GM19452 (cell line): Measurements from ENCODE around the gene OR6B1.

Source experiments
- ATAC-seq: cut with Tn5 transposase; IDR thresholded peaks from one replicate; pipeline ENCODE4 v1.9.1; 2021; ENCODE audit not compliant: unreplicated experiment

The OR6B1 gene

DNA sequence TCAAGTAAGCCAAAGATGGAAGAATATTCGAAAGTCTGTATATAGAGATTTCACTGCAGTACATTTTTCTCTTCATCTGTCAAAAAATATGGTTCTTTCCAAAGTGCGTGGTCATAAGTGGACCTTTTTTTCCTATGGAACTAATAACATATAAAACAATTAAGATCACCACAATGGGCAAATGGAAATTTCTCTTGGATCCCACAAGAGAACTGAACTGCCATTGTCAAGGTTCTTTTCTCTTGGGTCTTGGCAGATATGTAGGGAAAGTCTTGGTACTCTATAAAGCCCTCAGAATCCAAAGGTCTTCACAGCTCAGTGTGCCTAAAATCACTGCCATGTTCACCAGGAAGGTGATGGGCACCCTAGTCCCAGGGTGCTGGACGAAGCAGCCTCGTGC lies at the start of gene OR6B1:
Gene OR6B1 (plus strand): TSS at position 301 of the 400 bp plus-strand sequence. CDS start 3,677 bp downstream, outside the sequence.
- no peak for ATAC-seq

- no peak for ATAC-seq
Observed at GRCh38 chr7:143953421-143953820, 46.7 kb upstream of the OR6B1 start.

- ATAC-seq: no peak
Observed at GRCh38 chr7:143954135-143954534, 46.0 kb upstream of the OR6B1 start.

DNA sequence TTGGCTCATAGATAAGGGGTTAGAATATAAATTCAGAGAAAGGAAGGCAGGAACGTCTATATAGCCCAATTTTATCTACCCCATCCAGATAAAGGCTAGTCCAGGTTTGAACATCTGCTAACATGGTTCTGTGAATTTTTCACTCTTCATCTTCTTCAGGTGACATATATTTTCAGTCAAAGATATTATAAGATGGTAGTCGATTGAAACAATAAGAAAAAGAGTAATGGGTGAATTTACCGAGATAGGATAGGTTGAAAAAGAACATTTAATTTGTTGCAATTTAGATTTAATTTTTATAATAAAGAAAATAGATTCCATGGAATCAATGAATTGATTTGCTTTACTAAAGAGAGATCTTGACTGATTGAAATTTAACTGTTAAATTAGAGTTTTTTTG lies 45.6 kb upstream of the OR6B1 start, which contains the start of gene OR2F1:
Gene OR2F1 (plus strand): TSS at position 301 of the 400 bp plus-strand sequence. CDS start 5,127 bp downstream, outside the sequence.
- ATAC-seq: no peak

GRCh38 chr7:143958781-143959180 lies 41.3 kb upstream of the OR6B1 start:
- no peak for ATAC-seq

GRCh38 chr7:143960813-143961610 lies 39.1 kb upstream of the OR6B1 start:
- no peak for ATAC-seq

- no peak for ATAC-seq
Observed at GRCh38 chr7:143965280-143965679, 34.8 kb upstream of the OR6B1 start.

DNA sequence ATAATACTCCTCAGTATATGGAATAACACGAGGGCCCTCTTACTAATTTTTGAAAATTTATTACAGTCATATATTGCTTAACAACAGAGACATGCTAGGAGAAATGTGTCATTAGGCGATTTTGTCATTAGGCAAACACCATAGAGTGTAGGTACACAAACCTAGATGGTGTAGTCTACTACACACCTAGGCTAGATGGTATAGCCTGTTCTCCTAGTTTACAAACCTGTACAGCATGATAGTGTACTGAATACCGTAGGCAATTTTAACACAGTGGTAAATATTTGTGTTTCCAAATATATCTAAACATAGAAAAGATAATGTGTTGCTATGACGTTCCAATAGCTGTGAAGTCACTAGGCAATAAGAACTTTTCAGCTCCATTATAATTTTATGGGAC lies 32.7 kb upstream of the OR6B1 start:
- ATAC-seq: no peak

GRCh38 chr7:143973870-143974416 lies 26.2 kb upstream of the OR6B1 start:
- ATAC-seq: no peak

DNA sequence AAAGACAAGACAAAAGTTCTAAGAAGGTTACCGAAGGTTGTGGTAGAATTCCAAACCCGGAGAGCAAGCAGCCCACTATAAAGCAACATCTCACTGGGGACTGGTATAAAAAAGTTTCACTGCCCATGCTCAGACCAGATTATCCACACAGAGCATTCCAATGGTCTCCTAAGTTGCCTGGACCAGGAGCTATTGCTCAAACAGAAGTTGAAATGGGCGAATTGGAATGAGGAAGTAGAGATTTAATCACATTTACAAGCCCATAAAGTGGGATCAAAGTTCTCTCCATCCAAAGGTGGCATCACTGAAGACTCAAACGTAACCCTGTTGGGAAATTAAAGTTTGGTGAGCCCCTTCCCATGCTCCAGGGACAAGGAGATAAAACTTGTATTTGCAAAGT lies 25.7 kb upstream of the OR6B1 start:
- ATAC-seq: no peak

GRCh38 chr7:143975617-143976016 lies 24.5 kb upstream of the OR6B1 start:
- ATAC-seq: no peak

GRCh38 chr7:143978585-143978984 lies 21.5 kb upstream of the OR6B1 start:
- no peak for ATAC-seq

DNA sequence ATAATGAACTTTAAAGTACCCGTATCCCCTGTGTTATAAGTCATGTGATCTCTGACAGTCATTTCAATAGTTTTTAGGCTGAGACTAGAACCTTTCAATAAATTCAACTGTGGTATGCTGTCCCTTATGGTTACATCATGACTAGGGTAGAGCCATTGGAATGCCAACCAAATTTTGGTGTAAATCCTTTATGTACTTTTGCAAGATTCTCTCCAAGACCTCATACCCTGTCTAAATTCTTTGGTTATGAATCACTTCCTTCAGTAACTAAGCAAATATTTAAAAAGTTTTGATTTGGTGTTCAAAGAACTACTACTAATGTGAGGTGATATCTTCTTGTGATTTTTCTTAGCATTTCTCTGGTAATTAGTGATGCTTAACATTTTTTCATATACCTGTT lies 20.8 kb upstream of the OR6B1 start:
- ATAC-seq: no peak

DNA sequence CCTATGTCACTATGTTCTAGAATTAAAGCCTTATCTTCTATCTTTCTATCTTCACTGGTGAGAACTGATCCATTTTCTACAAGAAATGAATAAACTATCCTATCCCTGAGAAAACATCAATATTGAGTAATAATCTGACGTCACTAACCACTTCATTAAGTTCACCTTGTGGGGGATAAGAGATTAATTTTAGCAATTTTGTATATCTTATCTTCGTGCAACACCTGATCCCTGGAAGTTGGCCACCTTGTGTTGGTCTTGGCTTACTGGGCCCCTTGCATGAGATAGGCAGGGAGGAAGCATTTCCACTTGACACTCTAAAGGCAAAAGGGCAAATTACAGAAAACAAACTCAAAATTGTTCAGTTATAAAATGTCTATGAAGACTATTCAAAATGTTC lies 20.1 kb upstream of the OR6B1 start:
- no peak for ATAC-seq

DNA sequence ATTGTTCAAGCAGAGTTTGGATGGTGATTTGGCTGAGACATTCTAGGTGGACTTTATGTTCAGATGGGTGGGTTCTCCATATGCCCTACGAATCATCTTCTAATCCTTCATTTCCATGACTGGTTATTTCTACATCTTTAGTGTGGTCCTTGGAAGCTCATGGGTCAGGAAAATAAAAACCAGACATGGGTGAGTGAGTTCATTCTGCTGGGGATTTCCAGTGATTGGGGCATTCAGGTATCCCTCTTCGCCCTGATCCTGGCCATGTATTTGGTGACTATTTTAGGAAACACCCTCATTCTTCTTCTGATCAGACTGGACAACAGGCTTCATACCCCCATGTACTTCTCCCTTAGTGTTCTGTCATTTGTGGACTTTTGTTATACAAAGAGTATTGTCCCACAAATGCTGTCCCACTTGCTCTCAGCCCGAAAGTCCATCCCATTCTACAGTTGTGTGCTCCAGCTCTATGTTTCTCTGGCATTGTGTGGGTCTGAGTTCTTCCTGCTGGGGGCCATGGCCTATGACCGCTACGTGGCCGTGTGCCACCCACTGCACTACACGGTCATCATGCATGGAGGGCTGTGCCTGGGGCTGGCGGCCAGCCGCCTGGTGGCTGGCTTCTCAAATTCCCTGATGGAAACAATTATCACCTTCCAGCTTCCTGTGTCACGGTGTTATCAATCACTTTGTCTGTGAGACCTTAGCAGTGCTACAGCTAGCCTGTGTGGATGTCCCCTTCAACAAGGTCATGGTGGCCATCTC lies 19.2 kb upstream of the OR6B1 start:
- ATAC-seq: no peak

- ATAC-seq: no peak
Observed at GRCh38 chr7:143983960-143984359, 16.2 kb upstream of the OR6B1 start.

DNA sequence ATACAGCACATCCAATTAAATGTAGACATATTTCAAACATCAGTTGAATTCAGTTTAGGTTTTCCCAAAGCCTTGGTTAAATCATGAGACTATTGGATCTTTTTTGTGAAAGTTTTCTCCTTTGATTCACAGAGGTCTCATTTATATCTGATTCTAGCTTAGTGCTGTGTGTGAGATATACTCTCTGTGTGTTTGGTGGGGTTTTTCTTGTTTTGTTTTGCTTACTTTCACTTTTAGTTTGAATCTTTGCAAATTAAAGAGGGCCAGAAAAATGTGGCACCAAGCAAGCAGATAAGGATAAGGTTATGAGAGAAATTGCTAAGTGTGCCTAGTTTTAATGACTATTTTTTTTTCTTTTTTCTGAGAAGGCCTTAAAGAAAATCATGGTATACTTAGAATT lies 12.6 kb upstream of the OR6B1 start:
- ATAC-seq: no peak

- no peak for ATAC-seq
Observed at GRCh38 chr7:143988976-143989745, 11.0 kb upstream of the OR6B1 start.

DNA sequence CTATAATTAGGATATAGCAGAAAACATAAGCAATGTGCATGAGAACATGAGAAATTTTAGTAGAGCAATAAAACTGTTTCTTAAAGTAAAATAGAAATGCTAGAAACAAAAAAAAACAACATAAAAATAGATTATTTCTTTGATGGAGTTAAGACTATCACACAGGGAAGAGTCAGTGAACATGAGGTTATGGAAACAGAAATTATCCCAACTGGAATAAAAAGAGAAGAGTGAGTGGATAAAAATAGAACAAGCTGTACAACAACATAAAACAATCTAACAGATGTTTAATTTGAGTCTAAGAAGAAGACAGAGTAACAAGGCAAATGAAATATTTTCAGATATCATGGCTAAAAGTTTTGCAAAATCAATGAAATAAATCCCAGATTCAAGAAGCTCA lies 7.5 kb upstream of the OR6B1 start:
- no peak for ATAC-seq

DNA sequence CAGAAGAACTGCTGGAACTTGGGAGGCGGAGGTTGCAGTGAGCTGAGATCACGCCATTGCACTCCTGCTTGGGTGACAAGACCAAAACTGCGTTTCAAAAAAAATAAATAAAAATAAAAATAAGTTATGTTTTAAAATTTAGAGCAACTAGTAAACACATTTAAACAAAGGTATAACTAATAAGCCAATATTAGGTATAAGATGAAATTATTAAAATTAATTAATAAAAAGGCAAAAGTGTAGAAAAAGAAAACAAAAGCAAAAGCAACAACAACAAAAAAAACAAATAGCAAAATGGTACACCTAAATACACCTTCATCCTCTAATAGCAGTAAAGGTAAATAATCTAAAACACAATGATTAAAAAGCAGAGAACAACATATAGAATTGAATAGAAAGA lies 6.2 kb upstream of the OR6B1 start:
- no peak for ATAC-seq

DNA sequence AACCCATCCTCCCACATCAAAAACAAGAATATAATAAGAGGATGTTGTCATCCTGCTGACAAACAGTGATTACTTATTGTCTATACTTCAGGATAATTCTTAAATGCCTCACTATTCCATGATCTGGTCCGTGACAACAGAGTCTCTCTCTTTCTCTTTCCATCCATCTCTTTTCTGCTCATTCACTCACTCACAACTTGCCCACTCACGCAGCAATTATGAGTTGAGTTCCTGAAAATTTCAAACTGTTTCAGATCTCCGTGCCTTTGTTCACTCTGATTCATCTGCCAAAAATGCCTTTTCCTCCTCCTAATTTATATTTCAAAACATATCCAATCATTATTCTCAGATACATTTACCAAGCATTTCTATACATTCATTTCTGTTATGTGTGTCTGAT lies 1.4 kb downstream of the OR6B1 start:
- no peak for ATAC-seq
